Measurements from ENCODE around the gene SIM2.

Gene SIM2

GRCh38 chr21:36700971-36701755, 2.2 kb downstream of the SIM2 start:
- H3K4me3 Mint-ChIP-seq, result no peak overlapping the region
- ATAC-seq (ENCODE audit: low read depth), result no peak

GRCh38 chr21:36701756-36702621, 3.1 kb downstream of the SIM2 start:
- Mint-ChIP-seq H3K27ac (no peak overlapping the region), H3K4me1 (peaks cover 14% of the 10 kb centered on the region)

More at GRCh38 chr21:36700971-36701755, 2.2 kb downstream of the SIM2 start:
- DNase-seq (ENCODE audit: low spot score in 2 of 2), result no peak
- Mint-ChIP-seq H3K27ac (no peak overlapping the region), H3K27me3 (peaks cover 24% of the 10 kb centered on the region), H3K4me1 (peaks cover 11% of the 10 kb centered on the region), H3K9me3 (no peaks in the 10 kb centered on the region), H3K36me3 (peaks cover 5% of the 10 kb centered on the region)

GRCh38 chr21:36702622-36702968, 3.7 kb downstream of the SIM2 start:
- Mint-ChIP-seq H3K27me3 (peaks cover 26% of the 10 kb centered on the region), H3K9me3 (no peaks in the 10 kb centered on the region), H3K4me3 (no peak overlapping the region), H3K4me1 (peaks cover 14% of the 10 kb centered on the region), H3K36me3 (peaks cover 5% of the 10 kb centered on the region), H3K27ac (no peak overlapping the region)
- DNase-seq (ENCODE audit: low spot score in 2 of 2), result no peak
- no peak for ATAC-seq (ENCODE audit: low read depth)

More at GRCh38 chr21:36701756-36702621, 3.1 kb downstream of the SIM2 start:
- no peak for DNase-seq (ENCODE audit: low spot score in 2 of 2)
- Mint-ChIP-seq H3K4me3 (no peak overlapping the region), H3K36me3 (peaks cover 5% of the 10 kb centered on the region), H3K27me3 (peaks cover 24% of the 10 kb centered on the region), H3K9me3 (no peaks in the 10 kb centered on the region)
- ATAC-seq (ENCODE audit: low read depth), result no peak

GRCh38 chr21:36703123-36703522, 4.2 kb downstream of the SIM2 start:
- peaks cover 5% of the 10 kb centered on the region for H3K36me3 Mint-ChIP-seq
- H3K4me3 Mint-ChIP-seq, result no peak overlapping the region
- ATAC-seq (ENCODE audit: low read depth) (no peak), DNase-seq (ENCODE audit: low spot score in 2 of 2) (no peak)
- no peak overlapping the region for H3K27ac Mint-ChIP-seq
- no peaks in the 10 kb centered on the region for H3K9me3 Mint-ChIP-seq
- peaks cover 26% of the 10 kb centered on the region for H3K27me3 Mint-ChIP-seq
- peaks cover 14% of the 10 kb centered on the region for H3K4me1 Mint-ChIP-seq

- Mint-ChIP-seq H3K4me1 (peaks cover 16% of the 10 kb centered on the region), H3K36me3 (peaks cover 5% of the 10 kb centered on the region), H3K9me3 (no peaks in the 10 kb centered on the region), H3K27me3 (peaks cover 28% of the 10 kb centered on the region), H3K4me3 (no peak overlapping the region), H3K27ac (no peak overlapping the region)
- DNase-seq (ENCODE audit: low spot score in 2 of 2) (no peak), ATAC-seq (ENCODE audit: low read depth) (no peak)
Measured at GRCh38 chr21:36703626-36704280, 4.8 kb downstream of the SIM2 start.

- DNase-seq (ENCODE audit: low spot score in 2 of 2) (no peak), ATAC-seq (ENCODE audit: low read depth) (no peak)
- Mint-ChIP-seq H3K27ac (no peak overlapping the region), H3K36me3 (peaks cover 5% of the 10 kb centered on the region), H3K27me3 (peaks cover 29% of the 10 kb centered on the region), H3K9me3 (no peaks in the 10 kb centered on the region), H3K4me3 (no peak overlapping the region), H3K4me1 (peaks cover 16% of the 10 kb centered on the region)
Measured at GRCh38 chr21:36704281-36704957, 5.5 kb downstream of the SIM2 start.

- no peak overlapping the region for H3K4me3 Mint-ChIP-seq
- no peak for DNase-seq (ENCODE audit: low spot score in 2 of 2)
- H3K36me3 Mint-ChIP-seq, result peaks cover 4% of the 10 kb centered on the region
- peaks cover 15% of the 10 kb centered on the region for H3K4me1 Mint-ChIP-seq
- no peaks in the 10 kb centered on the region for H3K9me3 Mint-ChIP-seq
- no peak overlapping the region for H3K27ac Mint-ChIP-seq
- ATAC-seq (ENCODE audit: low read depth), result no peak
- peaks cover 29% of the 10 kb centered on the region for H3K27me3 Mint-ChIP-seq
Measured at GRCh38 chr21:36704958-36705678, 6.2 kb downstream of the SIM2 start.

GRCh38 chr21:36705679-36706481, 7.0 kb downstream of the SIM2 start:
- DNase-seq (ENCODE audit: low spot score in 2 of 2) (no peak), ATAC-seq (ENCODE audit: low read depth) (no peak)
- H3K9me3 Mint-ChIP-seq, result no peaks in the 10 kb centered on the region
- peaks cover 25% of the 10 kb centered on the region for H3K27me3 Mint-ChIP-seq
- H3K4me3 Mint-ChIP-seq, result no peak overlapping the region
- no peak overlapping the region for H3K27ac Mint-ChIP-seq
- peaks cover 11% of the 10 kb centered on the region for H3K4me1 Mint-ChIP-seq
- H3K36me3 Mint-ChIP-seq, result no peaks in the 10 kb centered on the region

GRCh38 chr21:36706482-36706852, 7.6 kb downstream of the SIM2 start:
- Mint-ChIP-seq H3K36me3 (no peaks in the 10 kb centered on the region), H3K27ac (no peak overlapping the region), H3K4me1 (peaks cover 10% of the 10 kb centered on the region), H3K27me3 (peaks cover 25% of the 10 kb centered on the region), H3K9me3 (no peaks in the 10 kb centered on the region), H3K4me3 (no peak overlapping the region)
- ATAC-seq (ENCODE audit: low read depth) (no peak), DNase-seq (ENCODE audit: low spot score in 2 of 2) (no peak)

GRCh38 chr21:36706951-36707762, 8.2 kb downstream of the SIM2 start:
- no peak for DNase-seq (ENCODE audit: low spot score in 2 of 2)
- H3K36me3 Mint-ChIP-seq, result no peaks in the 10 kb centered on the region
- H3K4me1 Mint-ChIP-seq, result peaks cover 8% of the 10 kb centered on the region
- H3K4me3 Mint-ChIP-seq, result no peak overlapping the region
- peaks cover 21% of the 10 kb centered on the region for H3K27me3 Mint-ChIP-seq
- H3K27ac Mint-ChIP-seq, result no peak overlapping the region
- ATAC-seq (ENCODE audit: low read depth), result no peak
- no peaks in the 10 kb centered on the region for H3K9me3 Mint-ChIP-seq

GRCh38 chr21:36707763-36708285, 8.9 kb downstream of the SIM2 start:
- no peak for ATAC-seq (ENCODE audit: low read depth)
- H3K9me3 Mint-ChIP-seq, result no peaks in the 10 kb centered on the region
- H3K4me3 Mint-ChIP-seq, result no peak overlapping the region
- H3K27me3 Mint-ChIP-seq, result peaks cover 18% of the 10 kb centered on the region
- H3K27ac Mint-ChIP-seq, result no peak overlapping the region
- no peaks in the 10 kb centered on the region for H3K36me3 Mint-ChIP-seq
- DNase-seq (ENCODE audit: low spot score in 2 of 2), result no peak
- H3K4me1 Mint-ChIP-seq, result peaks cover 8% of the 10 kb centered on the region

Measured in memory B cell (primary cell).